GM10847 (cell line): ENCODE results near the gene FGF11.

Source experiments
- POLR2A ChIP-seq: IDR thresholded peaks from 2 replicates; pipeline ENCODE4 v1.6.1; 2011; ENCODE audit not compliant: insufficient read length; ENCODE audit errors: extremely low read depth

Gene FGF11

DNA sequence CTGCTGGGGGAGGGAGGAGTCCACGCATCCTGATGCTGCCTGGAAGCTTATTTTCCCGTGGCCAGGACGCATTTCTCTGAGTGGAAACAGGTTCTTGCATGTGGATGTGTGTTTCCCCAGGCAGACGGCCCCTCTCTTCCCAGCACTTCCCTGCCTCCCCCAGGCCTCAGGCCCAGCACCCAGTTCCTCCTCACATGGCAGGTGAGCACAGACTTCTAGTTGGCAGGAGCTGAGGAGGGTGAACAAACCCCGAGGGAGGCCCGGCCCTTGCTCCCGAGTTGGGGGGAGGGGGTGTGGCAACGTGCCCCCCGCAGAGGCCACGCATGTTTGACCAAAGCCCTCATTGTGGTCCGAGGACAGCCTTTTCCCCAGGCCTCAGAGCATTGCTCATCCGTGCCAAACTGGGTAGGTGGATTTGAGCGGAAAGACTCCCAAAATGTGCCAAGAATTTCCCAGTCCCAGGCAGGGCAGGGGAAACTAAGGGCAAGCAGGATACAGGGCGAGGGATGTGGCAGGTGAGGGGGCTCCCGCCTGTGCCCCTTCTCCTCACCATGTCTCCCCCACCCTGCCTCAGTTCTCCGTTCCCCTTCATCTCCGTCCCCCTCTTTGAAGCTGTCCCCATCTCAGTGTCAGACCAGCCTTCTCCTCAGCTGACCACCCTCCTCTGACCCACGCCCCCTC is 20.7 kb upstream of the FGF11 start:
- TF ChIP-seq POLR2A = no peak

DNA sequence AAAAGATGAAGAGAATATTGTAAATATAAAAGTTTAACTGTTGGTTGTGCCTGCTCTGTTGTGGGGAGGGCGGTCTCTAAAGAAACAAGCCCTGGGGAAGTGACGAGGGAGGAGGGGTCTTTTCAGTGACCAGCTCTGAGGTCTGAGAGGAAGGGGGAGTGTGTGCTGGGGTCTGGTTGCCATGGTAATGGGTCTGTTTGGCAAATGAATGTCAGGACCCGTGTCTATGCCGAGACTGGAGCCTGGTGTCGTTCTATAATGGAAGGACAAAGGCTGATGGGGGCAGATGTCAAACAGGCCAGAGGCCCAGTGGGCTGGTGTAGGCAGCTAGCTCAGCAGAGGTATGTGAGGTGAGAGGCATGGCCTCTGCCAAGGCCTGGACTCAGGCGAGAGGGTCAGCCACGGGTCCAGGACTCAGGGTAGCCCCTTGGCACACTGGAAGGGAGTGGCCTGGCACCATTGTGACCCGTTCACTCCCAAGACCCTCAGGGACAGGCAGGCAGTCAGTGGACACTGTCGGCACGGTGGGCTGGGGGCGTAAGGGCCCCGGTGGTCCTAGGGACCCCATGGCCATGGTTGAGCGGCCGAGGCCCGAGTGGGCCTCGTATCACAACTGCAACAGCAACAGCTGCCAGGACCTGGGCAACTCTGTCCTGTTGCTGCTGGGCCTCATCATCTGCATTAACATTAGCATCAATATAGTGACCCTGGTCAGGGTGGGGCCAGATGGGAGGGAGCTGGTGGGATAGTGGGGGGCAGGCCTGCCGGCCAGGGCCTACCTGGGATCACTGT is 19.3 kb upstream of the FGF11 start, which contains the start of gene SPEM1:
TSS of gene SPEM1 (plus strand) at position 506 of the 792 bp plus-strand sequence. CDS start at position 567, 61 bp downstream.
- TF ChIP-seq POLR2A = no peak

DNA sequence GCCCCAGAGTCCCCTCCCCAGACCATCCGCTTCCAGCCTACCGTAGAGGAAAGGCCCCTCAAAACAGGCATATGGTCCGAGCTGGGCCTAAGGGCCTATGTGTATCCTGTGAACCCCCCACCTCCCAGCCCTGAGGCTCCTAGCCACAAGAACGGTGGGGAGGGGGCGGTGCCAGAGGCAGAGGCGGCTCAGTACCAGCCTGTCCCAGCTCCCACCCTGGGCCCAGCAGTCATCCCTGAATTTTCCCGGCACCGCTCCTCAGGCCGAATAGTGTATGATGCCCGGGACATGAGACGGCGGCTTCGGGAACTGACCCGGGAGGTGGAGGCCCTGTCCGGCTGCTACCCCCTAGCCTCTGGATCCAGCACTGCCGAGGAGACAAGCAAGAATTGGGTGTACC is 18.1 kb upstream of the FGF11 start:
- TF ChIP-seq POLR2A = no peak

DNA sequence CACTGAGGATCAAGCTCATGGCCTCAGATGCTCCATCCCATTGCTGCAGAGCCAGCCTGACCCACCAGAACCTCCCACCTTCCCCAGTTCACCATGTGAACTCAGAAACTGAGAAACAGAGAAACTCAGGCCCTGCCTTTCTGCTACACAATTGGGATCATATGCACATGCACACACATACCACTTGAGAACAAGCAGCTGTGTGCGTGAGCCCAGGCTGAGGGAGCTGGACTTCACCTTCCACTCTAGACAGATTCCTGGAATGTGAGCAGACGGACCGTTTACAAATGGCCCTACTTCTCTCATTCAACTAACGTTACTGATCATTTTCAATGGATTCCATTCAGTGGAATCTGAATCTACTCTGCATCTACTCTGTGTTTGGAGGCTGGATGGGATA is 15.6 kb upstream of the FGF11 start:
- no peak for TF ChIP-seq POLR2A

DNA sequence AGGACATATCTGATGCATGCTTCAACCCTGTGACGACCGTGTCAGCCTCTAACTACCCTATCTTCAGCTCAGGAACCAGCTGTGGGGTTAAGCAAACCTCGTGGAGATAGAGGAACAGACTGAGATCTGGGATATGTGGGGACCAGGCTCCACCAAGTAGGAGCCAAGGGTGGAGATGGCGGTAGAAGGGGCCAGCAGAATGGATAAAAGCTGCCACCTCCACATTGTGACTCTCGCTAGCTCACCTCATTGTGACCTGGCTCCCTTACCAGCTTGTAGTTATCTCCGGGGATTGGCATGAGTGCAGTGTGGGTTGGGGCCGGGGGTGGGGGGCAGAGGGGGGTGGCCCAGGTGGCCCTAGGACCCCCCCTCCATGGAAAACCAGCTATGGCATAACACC is 14.0 kb upstream of the FGF11 start, which contains the start of gene SPEM2:
TSS of gene SPEM2 (plus strand) at position 301 of the 400 bp plus-strand sequence. CDS start at position 374, 73 bp downstream.
- no peak for TF ChIP-seq POLR2A

DNA sequence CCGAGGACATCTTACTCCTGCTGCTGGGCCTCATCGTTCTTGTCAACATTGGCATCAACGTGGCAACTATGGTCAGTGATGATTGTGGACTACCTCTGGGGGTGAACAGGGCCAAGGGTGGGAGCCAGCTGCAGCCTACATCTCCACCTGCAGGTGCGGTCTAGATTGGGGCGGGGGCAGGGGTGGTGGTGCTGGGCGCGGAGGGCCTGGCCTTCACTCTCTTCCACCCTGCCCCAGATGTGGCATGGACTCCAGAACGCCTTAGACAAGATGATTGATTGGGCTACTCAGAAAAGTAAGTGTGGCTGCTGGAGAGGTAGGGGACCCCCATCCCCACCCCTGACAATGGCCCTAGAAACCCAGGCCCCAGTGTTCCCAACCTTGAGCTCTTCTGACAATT is 13.6 kb upstream of the FGF11 start:
- no peak for TF ChIP-seq POLR2A

DNA sequence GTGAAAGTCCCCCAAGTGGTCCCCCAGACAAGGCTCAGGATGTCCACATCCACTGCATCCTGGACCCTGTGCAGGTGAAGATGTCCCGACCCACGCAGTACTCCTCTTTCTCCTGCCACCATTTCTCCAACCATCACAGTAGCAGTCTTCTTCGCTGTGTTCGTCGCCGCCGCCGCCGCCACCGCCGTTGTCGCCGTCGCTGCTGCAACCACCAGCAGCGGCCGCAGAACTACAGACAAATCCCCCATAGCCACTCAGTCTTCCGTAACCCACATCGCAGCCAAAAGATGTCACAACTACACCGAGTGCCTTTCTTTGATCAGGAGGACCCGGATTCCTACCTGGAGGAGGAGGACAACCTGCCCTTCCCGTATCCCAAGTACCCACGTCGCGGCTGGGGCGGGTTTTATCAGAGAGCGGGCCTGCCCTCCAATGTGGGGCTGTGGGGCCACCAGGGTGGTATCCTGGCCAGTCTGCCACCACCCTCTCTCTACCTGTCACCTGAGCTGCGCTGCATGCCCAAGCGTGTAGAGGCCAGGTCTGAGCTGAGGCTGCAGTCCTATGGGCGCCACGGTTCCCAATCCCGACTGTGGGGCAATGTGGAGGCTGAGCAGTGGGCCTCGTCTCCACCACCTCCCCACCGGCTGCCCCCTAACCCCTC is 13.0 kb upstream of the FGF11 start:
- no peak for TF ChIP-seq POLR2A

DNA sequence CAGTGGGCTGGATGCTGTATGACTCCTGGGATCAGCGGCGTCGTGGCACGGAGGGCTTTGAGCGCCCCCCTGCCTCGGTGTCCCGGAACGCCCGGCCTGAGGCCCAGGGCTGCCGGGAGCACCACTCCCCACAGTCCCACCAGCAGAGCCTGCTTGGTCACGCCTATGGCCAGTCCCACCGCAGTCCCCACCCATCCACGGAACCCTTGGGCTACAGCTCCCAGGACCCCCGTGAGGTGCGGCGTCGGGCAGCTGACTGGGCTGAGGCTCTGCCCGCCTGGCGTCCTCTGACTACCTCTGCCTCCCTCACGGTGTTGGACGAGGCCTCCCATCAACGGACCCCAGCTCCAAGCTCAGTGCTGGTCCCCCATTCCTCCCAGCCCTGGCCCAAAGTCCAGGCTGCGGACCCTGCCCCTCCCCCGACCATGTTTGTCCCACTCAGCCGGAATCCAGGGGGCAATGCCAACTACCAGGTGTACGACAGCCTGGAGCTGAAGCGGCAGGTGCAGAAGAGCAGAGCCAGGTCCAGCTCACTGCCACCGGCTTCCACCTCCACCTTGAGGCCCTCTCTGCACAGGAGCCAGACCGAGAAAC is 12.3 kb upstream of the FGF11 start:
- no peak for TF ChIP-seq POLR2A

DNA sequence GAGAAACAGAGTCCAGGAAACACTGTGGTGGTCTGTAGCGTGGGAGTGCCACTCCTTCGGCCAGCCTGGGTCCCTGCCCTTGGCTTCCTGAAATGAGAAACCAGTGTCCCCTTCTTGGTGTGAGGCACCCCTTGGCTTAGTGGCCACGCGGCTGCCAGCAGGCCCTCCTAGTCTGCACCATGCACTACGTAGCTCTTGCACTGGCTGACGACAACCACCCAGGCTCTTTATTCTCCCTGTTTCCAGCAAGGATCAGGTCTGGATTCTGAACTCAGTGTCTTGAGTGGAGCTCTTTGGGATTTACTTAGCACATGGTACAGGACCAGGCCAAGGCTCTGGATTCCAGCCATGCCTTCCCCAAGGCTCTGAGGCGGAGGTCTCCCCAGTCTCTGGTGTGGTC is 11.8 kb upstream of the FGF11 start:
- TF ChIP-seq POLR2A = no peak

DNA sequence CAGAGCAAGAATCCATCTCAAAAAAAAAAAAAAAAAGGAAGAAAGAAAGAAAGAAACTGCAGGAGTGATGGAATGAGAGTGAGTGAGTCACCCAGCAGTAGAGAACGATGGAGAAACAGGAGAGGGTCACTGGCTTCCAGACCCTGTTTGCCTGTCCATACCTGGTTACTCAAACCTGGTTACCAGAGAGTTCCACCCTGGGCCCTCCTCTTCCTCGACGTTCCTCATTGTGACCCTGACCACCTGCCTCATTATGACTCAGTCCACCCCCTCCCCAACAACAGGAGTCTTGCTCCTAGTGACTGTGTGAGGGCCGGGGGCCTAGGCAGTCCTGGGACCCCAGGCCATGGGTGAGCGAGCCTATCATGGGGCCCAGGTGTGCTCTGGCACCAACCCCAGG is 10.8 kb upstream of the FGF11 start, which contains the start of gene SPEM3:
TSS of gene SPEM3 (plus strand) at position 301 of the 400 bp plus-strand sequence. CDS start at position 347, 46 bp downstream.
- no peak for TF ChIP-seq POLR2A

DNA sequence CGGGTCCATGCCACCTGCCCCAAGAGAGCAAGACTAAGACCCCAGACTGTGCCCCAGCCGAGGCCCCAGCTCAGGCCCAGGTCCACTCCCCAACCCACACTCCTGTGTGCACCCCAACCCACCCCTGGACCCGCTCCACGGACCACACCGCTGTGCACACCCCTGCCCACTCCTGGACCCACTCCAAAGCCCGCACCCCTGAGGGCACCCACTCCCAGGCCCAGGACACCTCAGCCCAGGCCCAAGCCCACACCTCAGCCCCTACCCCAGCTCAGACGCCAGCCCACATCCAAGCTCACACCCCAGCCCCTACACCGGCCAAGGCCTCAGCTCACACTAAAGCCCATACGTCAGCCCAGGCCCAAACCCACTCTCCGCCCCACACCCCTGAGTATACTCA is 9.6 kb upstream of the FGF11 start:
- no peak for TF ChIP-seq POLR2A

DNA sequence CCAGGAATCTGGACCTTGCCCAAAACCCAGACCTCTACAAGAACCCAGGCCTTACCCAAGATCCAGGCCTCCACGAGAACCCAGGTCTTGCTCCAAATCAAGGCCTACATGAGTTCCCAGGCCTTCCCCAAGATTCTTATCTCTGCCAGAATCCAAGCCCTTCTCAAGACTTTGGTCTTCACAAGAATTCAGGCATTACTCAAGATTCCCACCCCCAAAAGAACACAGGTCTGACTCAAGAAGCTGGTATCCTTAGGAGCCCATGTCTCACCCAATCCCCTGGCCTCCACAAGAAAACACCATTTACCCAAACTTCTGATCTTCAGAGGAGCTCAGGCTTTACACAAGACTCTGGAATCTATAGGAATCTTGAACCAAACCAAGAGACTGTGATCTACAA is 8.1 kb upstream of the FGF11 start:
- TF ChIP-seq POLR2A = no peak

DNA sequence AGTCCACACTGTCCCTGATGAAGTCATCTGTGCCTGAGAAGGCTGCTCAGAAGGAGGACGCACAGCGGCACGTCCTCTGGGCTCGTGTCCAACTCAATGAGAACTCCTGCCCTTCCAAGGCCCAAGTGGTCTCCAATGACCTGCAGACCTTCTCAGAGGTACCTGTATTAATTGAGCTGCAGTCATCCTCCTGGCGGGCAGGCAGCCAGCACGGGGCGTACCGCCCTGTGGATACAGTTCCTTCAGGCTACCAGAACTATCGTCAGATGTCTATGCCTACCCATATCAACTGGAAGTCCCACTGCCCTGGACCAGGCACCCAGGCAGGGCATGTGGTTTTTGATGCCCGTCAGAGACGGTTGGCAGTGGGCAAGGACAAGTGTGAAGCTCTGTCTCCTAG is 7.0 kb upstream of the FGF11 start:
- TF ChIP-seq POLR2A = no peak

DNA sequence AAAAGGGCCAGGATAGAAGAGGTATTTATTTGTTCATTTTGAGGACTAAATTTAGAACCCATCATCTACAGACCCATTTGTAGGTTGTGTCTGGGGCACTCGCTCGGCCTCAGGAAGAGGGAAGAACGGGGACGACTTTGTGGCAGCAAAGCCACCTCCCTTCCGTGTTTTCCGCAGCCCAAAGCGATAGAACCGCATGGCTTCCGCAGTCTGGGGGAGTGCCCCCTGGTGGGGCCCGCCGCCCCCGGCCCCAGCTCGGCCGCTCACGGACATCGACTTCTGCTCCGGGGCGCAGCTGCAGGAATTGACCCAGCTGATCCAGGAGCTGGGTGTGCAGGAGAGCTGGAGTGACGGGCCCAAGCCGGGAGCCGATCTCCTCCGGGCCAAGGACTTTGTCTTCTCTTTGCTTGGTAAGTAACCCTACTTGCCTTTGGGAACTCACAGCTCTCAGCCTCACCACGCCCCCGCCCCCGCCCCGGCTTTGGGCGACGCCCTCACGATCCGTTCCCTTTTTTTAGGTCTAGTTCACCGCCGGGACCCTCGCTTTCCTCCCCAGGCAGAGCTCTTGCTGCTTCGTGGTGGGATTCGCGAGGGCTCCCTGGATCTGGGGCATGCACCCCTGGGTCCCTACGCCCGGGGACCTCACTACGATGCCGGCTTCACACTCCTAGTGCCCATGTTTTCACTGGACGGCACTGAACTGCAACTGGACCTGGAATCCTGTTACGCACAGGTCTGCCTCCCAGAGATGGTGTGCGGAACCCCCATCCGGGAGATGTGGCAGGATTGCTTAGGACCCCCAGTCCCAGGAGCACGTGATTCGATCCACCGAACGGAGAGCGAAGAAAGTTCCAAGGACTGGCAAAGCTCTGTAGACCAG is 3.4 kb upstream of the FGF11 start:
- no peak for TF ChIP-seq POLR2A
